HepG2 (cell line): ENCODE results near the gene AK3. TPM values are rescaled to one million over a fixed set of nuclear protein-coding genes. Genes with fewer than 3 reads are reported as not detected.

Experiments
- ATF7-NPFF ChIP-seq: sonication (generic); formaldehyde crosslinking; IDR thresholded peaks from 2 replicates; pipeline ENCODE4 v1.8.1; 2023; ENCODE audit warnings: mild to moderate bottlenecking, low read depth, missing genetic modification reagents, moderate library complexity
- EEA1 ChIP-seq: sonication (generic); formaldehyde crosslinking; IDR thresholded peaks from 2 replicates; pipeline ENCODE4 v1.5.1; 2020; ENCODE audit warnings: mild to moderate bottlenecking, missing genetic modification reagents, borderline replicate concordance
- EP300 ChIP-seq, 3 experiments: sonication (generic) in 1 of 3; formaldehyde crosslinking in 1 of 3; IDR thresholded peaks; 2 replicates each; pipeline versions ENCODE4 v1.5.1 to v1.6.1; 2011 to 2020; ENCODE audit warnings: low read depth in 2 of 3, low read length in 2 of 3, borderline replicate concordance in 1 of 3, improper control_type of control experiment in 1 of 3, mild to moderate bottlenecking in 1 of 3, missing genetic modification reagents in 1 of 3, moderate library complexity in 1 of 3
- EZH2 ChIP-seq: conservative IDR thresholded peaks from 2 replicates; pipeline ENCODE4 v1.6.1; 2012; ENCODE audit warnings: mild to moderate bottlenecking, low read depth, low read length, moderate library complexity
- GATAD1 ChIP-seq: IDR thresholded peaks from 2 replicates; pipeline ENCODE4 v1.6.1; 2016; ENCODE audit warnings: missing genetic modification reagents, missing compliant biosample characterization
- KDM4B ChIP-seq: sonication (generic); formaldehyde crosslinking; IDR thresholded peaks from 2 replicates; pipeline ENCODE4 v1.4.0; 2020; ENCODE audit warnings: missing genetic modification reagents
- PAWR ChIP-seq: sonication (generic); formaldehyde crosslinking; IDR thresholded peaks from 2 replicates; pipeline ENCODE4 v1.4.0; 2020; ENCODE audit warnings: missing genetic modification reagents, mild to moderate bottlenecking, borderline replicate concordance
- SMAD1 ChIP-seq: sonication (generic); formaldehyde crosslinking; IDR thresholded peaks from 2 replicates; pipeline ENCODE4 v1.4.0; 2020; ENCODE audit warnings: missing genetic modification reagents, low read depth, mild to moderate bottlenecking, borderline replicate concordance
- SRF ChIP-seq: IDR thresholded peaks from 2 replicates; pipeline ENCODE4 v1.6.1; 2011; ENCODE audit warnings: mild to moderate bottlenecking, low read depth, low read length, moderate library complexity
- TMF1 ChIP-seq: sonication (generic); formaldehyde crosslinking; IDR thresholded peaks from 2 replicates; pipeline ENCODE4 v1.8.1; 2022; ENCODE audit warnings: low read depth, missing genetic modification reagents
- ZFP82 ChIP-seq: sonication (generic); formaldehyde crosslinking; IDR thresholded peaks from 2 replicates; pipeline ENCODE4 v1.5.1; 2020; ENCODE audit warnings: mild to moderate bottlenecking, missing genetic modification reagents, borderline replicate concordance
- ZNF121 ChIP-seq: sonication (generic); formaldehyde crosslinking; IDR thresholded peaks from 2 replicates; pipeline ENCODE4 v1.5.0; 2020; ENCODE audit warnings: mild to moderate bottlenecking, missing genetic modification reagents
- ZNF441 ChIP-seq: sonication (generic); formaldehyde crosslinking; IDR thresholded peaks from 2 replicates; pipeline ENCODE4 v1.7.0; 2021; ENCODE audit warnings: missing genetic modification reagents, borderline replicate concordance
- ZNF446 ChIP-seq: sonication (generic); formaldehyde crosslinking; IDR thresholded peaks from 2 replicates; pipeline ENCODE4 v1.5.0; 2020; ENCODE audit warnings: mild to moderate bottlenecking, missing genetic modification reagents
- ZNF562 ChIP-seq: sonication (generic); formaldehyde crosslinking; IDR thresholded peaks from 2 replicates; pipeline ENCODE4 v1.8.0; 2022; ENCODE audit warnings: missing genetic modification reagents, borderline replicate concordance
- ZNF749 ChIP-seq: sonication (generic); formaldehyde crosslinking; IDR thresholded peaks from 2 replicates; pipeline ENCODE4 v1.8.0; 2022; ENCODE audit warnings: mild to moderate bottlenecking, missing genetic modification reagents, moderate library complexity, borderline replicate concordance
- polyA plus RNA-seq, 8 experiments: library from polyadenylated mRNA; depleted of rRNA in 3 of 8; stranded (reverse) in 7 of 8; unstranded in 1 of 8; fragments of >200 nt; fragmentation: Illumina TruSeq in 4 of 8; extraction: Trizol in 4 of 8; gene quantifications; 2 replicates each; pipeline versions ENCODE4 v1.2.1 to v1.2.3, GENCODE V29; 2011 to 2016; ENCODE audit warnings: low read depth in 4 of 8, missing spikeins in 1 of 8, mixed read lengths in 1 of 8; ENCODE audit not compliant: insufficient read depth in 1 of 8
- total RNA-seq, 5 experiments: library from RNA; depleted of rRNA; stranded (reverse); fragments of >200 nt; fragmentation: Illumina TruSeq; extraction: Trizol; gene quantifications; 2 replicates each; pipeline ENCODE4 v1.2.3, GENCODE V29; 2016; ENCODE audit warnings: low read depth in 1 of 5
- TF ChIP-seq, protein P1 (sequence below): sonication (generic); formaldehyde crosslinking; IDR thresholded peaks from 2 replicates; pipeline ENCODE4 v1.8.0; 2022; ENCODE audit warnings: mild to moderate bottlenecking, missing genetic modification reagents
- TF ChIP-seq, protein P2 (sequence below): sonication (generic); formaldehyde crosslinking; IDR thresholded peaks from 2 replicates; pipeline ENCODE4 v1.4.0; 2020; ENCODE audit warnings: missing genetic modification reagents
- TF ChIP-seq, protein P3 (sequence below): IDR thresholded peaks from 2 replicates; pipeline ENCODE4 v1.6.1; 2016; ENCODE audit warnings: mild to moderate bottlenecking
- TF ChIP-seq, protein P4 (sequence below): sonication (generic); formaldehyde crosslinking; IDR thresholded peaks from 2 replicates; pipeline ENCODE4 v1.8.1; 2023; ENCODE audit warnings: missing genetic modification reagents, mild to moderate bottlenecking, borderline replicate concordance

Gene AK3
- total and polyA plus RNA-seq, 2 of the 13 experiments (the other 11 are each of a cell fraction or from before 2014, with no cell fraction given): 76.8 to 109 TPM

DNA sequence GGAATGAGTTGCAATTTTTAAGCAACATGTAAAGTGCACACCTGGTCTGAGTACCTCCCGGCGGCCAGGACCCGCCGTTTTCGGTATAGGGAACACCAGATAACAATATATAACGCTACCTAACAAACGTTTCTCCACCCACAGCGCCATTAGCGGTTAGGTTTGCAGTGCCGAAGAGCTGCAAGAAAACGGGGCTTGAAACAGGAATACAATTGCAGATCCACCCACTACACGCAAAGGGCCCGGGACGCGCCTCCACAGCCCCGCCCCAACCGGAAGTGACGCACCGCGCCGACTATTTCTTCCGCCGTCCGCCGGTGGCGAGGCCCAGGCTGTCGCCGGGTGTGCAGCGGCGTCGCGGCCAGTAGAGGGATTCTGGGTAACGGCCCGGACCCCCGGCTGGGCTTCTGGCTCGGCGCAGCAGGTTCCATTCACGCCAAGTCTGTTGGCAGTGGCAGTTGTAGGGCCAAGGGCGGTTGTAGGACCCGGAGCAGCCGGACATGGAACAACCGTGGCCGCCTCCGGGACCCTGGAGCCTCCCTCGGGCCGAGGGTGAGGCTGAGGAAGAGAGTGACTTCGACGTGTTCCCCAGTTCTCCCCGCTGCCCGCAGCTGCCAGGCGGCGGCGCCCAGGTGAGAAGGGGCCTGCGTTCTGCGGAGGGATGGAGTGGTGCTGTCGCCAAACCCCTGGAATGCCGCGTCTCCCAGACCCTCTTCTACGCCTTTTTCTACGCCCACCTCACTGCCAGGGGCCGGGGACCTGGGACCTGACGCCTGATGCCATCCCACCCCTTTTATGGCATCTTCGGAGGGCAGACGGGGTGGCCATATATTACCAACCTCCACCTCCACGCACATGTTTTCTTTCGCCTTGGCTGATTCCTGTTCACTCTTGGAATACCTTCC, 61.5 kb downstream of the AK3 start, which contains the start of gene CDC37L1 (continued):
- TF ChIP-seq SMAD1: peak; percentile 38; the same call in 1 of the 2 replicates
- TF ChIP-seq ZFP82 (CRISPR knock-in tag): no peak
- TF ChIP-seq ZNF121 (CRISPR knock-in tag): no peak
- TF ChIP-seq TMF1: no peak
- peak; percentile 86 for TF ChIP-seq GATAD1 (CRISPR knock-in tag)
- no peak for TF ChIP-seq PAWR (CRISPR knock-in tag)
- TF ChIP-seq, protein P1, sequence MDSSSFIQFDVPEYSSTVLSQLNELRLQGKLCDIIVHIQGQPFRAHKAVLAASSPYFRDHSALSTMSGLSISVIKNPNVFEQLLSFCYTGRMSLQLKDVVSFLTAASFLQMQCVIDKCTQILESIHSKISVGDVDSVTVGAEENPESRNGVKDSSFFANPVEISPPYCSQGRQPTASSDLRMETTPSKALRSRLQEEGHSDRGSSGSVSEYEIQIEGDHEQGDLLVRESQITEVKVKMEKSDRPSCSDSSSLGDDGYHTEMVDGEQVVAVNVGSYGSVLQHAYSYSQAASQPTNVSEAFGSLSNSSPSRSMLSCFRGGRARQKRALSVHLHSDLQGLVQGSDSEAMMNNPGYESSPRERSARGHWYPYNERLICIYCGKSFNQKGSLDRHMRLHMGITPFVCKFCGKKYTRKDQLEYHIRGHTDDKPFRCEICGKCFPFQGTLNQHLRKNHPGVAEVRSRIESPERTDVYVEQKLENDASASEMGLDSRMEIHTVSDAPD: peak; percentile 40
- no peak for TF ChIP-seq ZNF562 (CRISPR knock-in tag)
- no peak; the same call in 1 of the 2 replicates for TF ChIP-seq ZNF441 (CRISPR knock-in tag)
- peak; percentile 43; the same call in 1 of the 2 replicates for TF ChIP-seq EEA1 (CRISPR knock-in tag)
- no peak for TF ChIP-seq EZH2
- TF ChIP-seq, protein P2, sequence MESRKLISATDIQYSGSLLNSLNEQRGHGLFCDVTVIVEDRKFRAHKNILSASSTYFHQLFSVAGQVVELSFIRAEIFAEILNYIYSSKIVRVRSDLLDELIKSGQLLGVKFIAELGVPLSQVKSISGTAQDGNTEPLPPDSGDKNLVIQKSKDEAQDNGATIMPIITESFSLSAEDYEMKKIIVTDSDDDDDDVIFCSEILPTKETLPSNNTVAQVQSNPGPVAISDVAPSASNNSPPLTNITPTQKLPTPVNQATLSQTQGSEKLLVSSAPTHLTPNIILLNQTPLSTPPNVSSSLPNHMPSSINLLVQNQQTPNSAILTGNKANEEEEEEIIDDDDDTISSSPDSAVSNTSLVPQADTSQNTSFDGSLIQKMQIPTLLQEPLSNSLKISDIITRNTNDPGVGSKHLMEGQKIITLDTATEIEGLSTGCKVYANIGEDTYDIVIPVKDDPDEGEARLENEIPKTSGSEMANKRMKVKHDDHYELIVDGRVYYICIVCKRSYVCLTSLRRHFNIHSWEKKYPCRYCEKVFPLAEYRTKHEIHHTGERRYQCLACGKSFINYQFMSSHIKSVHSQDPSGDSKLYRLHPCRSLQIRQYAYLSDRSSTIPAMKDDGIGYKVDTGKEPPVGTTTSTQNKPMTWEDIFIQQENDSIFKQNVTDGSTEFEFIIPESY (CRISPR knock-in tag): peak; percentile 30
- no peak; the same call in 1 of the 2 replicates for TF ChIP-seq ZNF446 (CRISPR knock-in tag)
- TF ChIP-seq, protein P3, sequence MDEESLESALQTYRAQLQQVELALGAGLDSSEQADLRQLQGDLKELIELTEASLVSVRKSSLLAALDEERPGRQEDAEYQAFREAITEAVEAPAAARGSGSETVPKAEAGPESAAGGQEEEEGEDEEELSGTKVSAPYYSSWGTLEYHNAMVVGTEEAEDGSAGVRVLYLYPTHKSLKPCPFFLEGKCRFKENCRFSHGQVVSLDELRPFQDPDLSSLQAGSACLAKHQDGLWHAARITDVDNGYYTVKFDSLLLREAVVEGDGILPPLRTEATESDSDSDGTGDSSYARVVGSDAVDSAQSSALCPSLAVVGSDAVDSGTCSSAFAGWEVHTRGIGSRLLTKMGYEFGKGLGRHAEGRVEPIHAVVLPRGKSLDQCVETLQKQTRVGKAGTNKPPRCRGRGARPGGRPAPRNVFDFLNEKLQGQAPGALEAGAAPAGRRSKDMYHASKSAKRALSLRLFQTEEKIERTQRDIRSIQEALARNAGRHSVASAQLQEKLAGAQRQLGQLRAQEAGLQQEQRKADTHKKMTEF: peak; percentile 93
- peak; percentile 88 for TF ChIP-seq ATF7-NPFF (CRISPR knock-in tag)
- TF ChIP-seq ZNF749 (CRISPR knock-in tag): peak; percentile 91
- peak; percentile 54; the same call in 1 of the 2 replicates for TF ChIP-seq KDM4B (CRISPR knock-in tag)
- peak; percentile 16 to 17; a peak in 2 of 4 replicates for TF ChIP-seq EP300 (IDR thresholded peaks at IDR 0.05; ENCODE audit: low read depth in 2 of 2, low read length in 2 of 2)
- TF ChIP-seq EP300 (CRISPR knock-in tag; IDR thresholded peaks at IDR 0.05; ENCODE audit: borderline replicate concordance): peak; percentile 34
- no peak for TF ChIP-seq SRF
- TF ChIP-seq, protein P4, sequence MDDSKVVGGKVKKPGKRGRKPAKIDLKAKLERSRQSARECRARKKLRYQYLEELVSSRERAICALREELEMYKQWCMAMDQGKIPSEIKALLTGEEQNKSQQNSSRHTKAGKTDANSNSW (CRISPR knock-in tag): peak; percentile 42; the same call in 1 of the 2 replicates
